CD4-positive, alpha-beta T cell treated with Interferon gamma for 1 hour (primary cell): ENCODE data around the gene PCDHB11.
"Not testable (repeated sequence)": the region's sequence is repeated elsewhere in the genome, so short reads cannot be mapped to it uniquely, and the experiment has no call there.

Experiments used
- DNase-seq: peaks from one replicate; pipeline ENCODE4 v3.0.0-alpha.2; 2020

PCDHB11 gene

DNA sequence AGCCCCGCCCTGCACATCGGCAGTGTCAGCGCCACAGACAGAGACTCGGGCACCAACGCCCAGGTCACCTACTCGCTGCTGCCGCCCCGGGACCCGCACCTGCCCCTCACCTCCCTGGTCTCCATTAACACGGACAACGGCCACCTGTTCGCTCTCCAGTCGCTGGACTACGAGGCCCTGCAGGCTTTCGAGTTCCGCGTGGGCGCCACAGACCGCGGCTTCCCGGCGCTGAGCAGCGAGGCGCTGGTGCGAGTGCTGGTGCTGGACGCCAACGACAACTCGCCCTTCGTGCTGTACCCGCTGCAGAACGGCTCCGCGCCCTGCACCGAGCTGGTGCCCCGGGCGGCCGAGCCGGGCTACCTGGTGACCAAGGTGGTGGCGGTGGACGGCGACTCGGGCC, 47.5 kb downstream of the PCDHB11 start:
- DNase-seq = not testable (repeated sequence)

DNA sequence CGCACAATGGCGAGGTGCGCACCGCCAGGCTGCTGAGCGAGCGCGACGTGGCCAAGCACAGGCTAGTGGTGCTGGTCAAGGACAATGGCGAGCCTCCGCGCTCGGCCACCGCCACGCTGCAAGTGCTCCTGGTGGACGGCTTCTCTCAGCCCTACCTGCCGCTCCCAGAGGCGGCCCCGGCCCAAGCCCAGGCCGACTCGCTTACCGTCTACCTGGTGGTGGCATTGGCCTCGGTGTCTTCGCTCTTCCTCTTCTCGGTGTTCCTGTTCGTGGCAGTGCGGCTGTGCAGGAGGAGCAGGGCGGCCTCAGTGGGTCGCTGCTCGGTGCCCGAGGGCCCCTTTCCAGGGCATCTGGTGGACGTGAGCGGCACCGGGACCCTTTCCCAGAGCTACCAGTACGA, 48.0 kb downstream of the PCDHB11 start:
- DNase-seq = not testable (repeated sequence)

DNA sequence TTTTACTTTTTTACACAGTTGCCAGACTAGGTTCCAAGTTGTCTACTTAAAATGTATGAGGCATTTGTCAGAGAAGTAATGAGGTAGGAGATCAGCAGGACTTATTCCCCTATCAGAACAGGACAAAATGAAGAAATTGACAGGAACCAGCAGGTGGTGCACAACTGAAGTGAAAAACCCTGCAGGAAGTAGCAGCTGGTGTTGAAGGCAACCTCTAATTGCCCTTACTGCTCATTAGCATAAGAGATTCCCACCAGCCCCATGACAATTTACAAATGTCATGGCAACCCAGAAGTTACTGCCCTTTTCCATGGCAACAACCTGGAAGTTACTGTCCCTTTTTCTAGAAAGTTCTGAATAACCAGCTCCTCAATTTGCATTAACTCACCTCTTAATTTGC, 51.1 kb downstream of the PCDHB11 start:
- DNase-seq = no peak
